ENCODE measurements around the gene SMG6. TPM values are rescaled to one million over a fixed set of nuclear protein-coding genes. Genes with fewer than 3 reads are reported as not detected.
A peak's percentile ranks its signal among the peaks of the same experiment; 100 is the strongest.

The SMG6 gene
- total and polyA plus RNA-seq, 2 donors (not counting 1 experiment from before 2014, with no cell fraction given): 10.6 to 35.5 TPM

GRCh38 chr17:2222301-2222700, 81.3 kb downstream of the SMG6 start:
- Histone ChIP-seq H4K20me1 (ENCODE audit: control insufficient read depth, insufficient read depth, low read length, poor library complexity, severe bottlenecking) (no peaks in the 10 kb centered on the region), H2AFZ (ENCODE audit: insufficient read depth, low read depth, low read length, poor library complexity, severe bottlenecking) (no peak overlapping the region), H3K4me2 (replicated peaks; ENCODE audit: low read depth, low read length, poor library complexity, severe bottlenecking) (no peak overlapping the region), H3K27me3 (replicated peaks in 1 of 4; ENCODE audit: control extremely low read depth in 1 of 4, control insufficient read depth in 3 of 4, insufficient read depth in 4 of 4, low read length in 3 of 4) (no peaks in the 10 kb centered on the region), H3K36me3 (replicated peaks in 1 of 2; ENCODE audit: control extremely low read depth in 1 of 2, control insufficient read depth in 1 of 2, extremely low read depth in 1 of 2, insufficient read depth in 2 of 2, low read length in 1 of 2) (peaks cover 4 to 6% of the 10 kb centered on the region in 2 experiments), H3K9ac (ENCODE audit: low read length) (no peak overlapping the region), H3K4me1 (ENCODE audit: control insufficient read depth in 2 of 2, insufficient read depth in 2 of 2, low read length in 2 of 2) (peaks cover 3 to 5% of the 10 kb centered on the region in 2 donors), H3K9me3 (ENCODE audit: control extremely low read depth in 1 of 3, control insufficient read depth in 2 of 3, insufficient read depth in 1 of 3, low read length in 2 of 3) (peaks cover 0 to 7% (median 0%) of the 10 kb centered on the region in 3 donors), H3K4me3 (ENCODE audit: control extremely low read depth in 1 of 5, extremely low read depth in 1 of 5, insufficient read depth in 1 of 5, low read depth in 2 of 5, low read length in 4 of 5) (no peak overlapping the region), H3K27ac (ENCODE audit: low read length in 2 of 2) (no peak overlapping the region), H3K79me2 (ENCODE audit: control insufficient read depth, insufficient read depth, low read length) (peaks cover 3% of the 10 kb centered on the region)
- TF ChIP-seq CTCF (IDR thresholded peaks at IDR 0.05) (no peak), EZH2 (IDR thresholded peaks at IDR 0.05; ENCODE audit: borderline replicate concordance, insufficient read depth, low read depth, low read length, poor library complexity, severe bottlenecking) (no peak)
- ATAC-seq (ENCODE audit: low read depth) (no peak), DNase-seq (no peak)
- intact Hi-C loops (cut with micrococcal nuclease): no loop called here
- H3K4me3 Mint-ChIP-seq: no peak overlapping the region
- H3K27me3 Mint-ChIP-seq: no peaks in the 10 kb centered on the region
- no peak overlapping the region for H3K27ac Mint-ChIP-seq
- peaks cover 19% of the 10 kb centered on the region for H3K4me1 Mint-ChIP-seq
- no peaks in the 10 kb centered on the region for H3K9me3 Mint-ChIP-seq (ENCODE audit: insufficient read depth)
- ChIA-PET POLR2A (interaction anchor here (0.6 kb wide), 1 partner anchor 498 kb away, joined by 4 read pairs; the partner anchor contains the start of gene WDR81), CTCF (interaction anchor here (0.9 to 3.0 kb wide), 2 partner anchors 23 to 168 kb away, joined by 4 to 19 read pairs; no protein-coding TSS in a partner anchor)
- WGBS (ENCODE audit: insufficient coverage): 80% methylated on average over 1 of the region's 5 CpGs

GRCh38 chr17:2218426-2218825, 85.2 kb downstream of the SMG6 start:
- Histone ChIP-seq H3K9me3 (ENCODE audit: control extremely low read depth in 1 of 3, control insufficient read depth in 2 of 3, insufficient read depth in 1 of 3, low read length in 2 of 3) (peaks cover 0 to 7% (median 0%) of the 10 kb centered on the region in 3 donors), H3K9ac (ENCODE audit: low read length) (no peak overlapping the region), H3K4me3 (ENCODE audit: control extremely low read depth in 1 of 5, extremely low read depth in 1 of 5, insufficient read depth in 1 of 5, low read depth in 2 of 5, low read length in 4 of 5) (no peak overlapping the region), H3K27me3 (replicated peaks in 1 of 4; ENCODE audit: control extremely low read depth in 1 of 4, control insufficient read depth in 3 of 4, insufficient read depth in 4 of 4, low read length in 3 of 4) (no peaks in the 10 kb centered on the region), H3K36me3 (replicated peaks in 1 of 2; ENCODE audit: control extremely low read depth in 1 of 2, control insufficient read depth in 1 of 2, extremely low read depth in 1 of 2, insufficient read depth in 2 of 2, low read length in 1 of 2) (peaks cover 1 to 6% of the 10 kb centered on the region in 2 experiments), H3K79me2 (ENCODE audit: control insufficient read depth, insufficient read depth, low read length) (peaks cover 9% of the 10 kb centered on the region), H3K4me1 (ENCODE audit: control insufficient read depth in 2 of 2, insufficient read depth in 2 of 2, low read length in 2 of 2) (peaks cover 20 to 26% of the 10 kb centered on the region in 2 donors), H4K20me1 (ENCODE audit: control insufficient read depth, insufficient read depth, low read length, poor library complexity, severe bottlenecking) (no peaks in the 10 kb centered on the region), H3K4me2 (replicated peaks; ENCODE audit: low read depth, low read length, poor library complexity, severe bottlenecking) (no peak overlapping the region), H2AFZ (ENCODE audit: insufficient read depth, low read depth, low read length, poor library complexity, severe bottlenecking) (no peak overlapping the region), H3K27ac (ENCODE audit: low read length in 2 of 2) (no peak overlapping the region)
- DNase-seq (no peak), ATAC-seq (ENCODE audit: low read depth) (no peak)
- H3K9me3 Mint-ChIP-seq (ENCODE audit: insufficient read depth): no peaks in the 10 kb centered on the region
- peak overlapping the region; percentile 70 for H3K27ac Mint-ChIP-seq
- 27% methylated on average over 6 of the region's 8 CpGs for WGBS (ENCODE audit: insufficient coverage)
- intact Hi-C loops (cut with micrococcal nuclease): no loop called here
- ChIA-PET CTCF (interaction anchor here (0.5 to 1.5 kb wide), 3 partner anchors 26 to 1715 kb away, joined by 4 to 6 read pairs (median 5); partner anchors contain the start of gene HIC1), POLR2A (interaction anchor here (0.6 kb wide), 1 partner anchor 70 kb away, joined by 4 read pairs; no protein-coding TSS in a partner anchor)
- H3K4me3 Mint-ChIP-seq: peak overlapping the region; percentile 44
- no peak for TF ChIP-seq EZH2 (IDR thresholded peaks at IDR 0.05; ENCODE audit: borderline replicate concordance, insufficient read depth, low read depth, low read length, poor library complexity, severe bottlenecking)
- H3K4me1 Mint-ChIP-seq: peaks cover 42% of the 10 kb centered on the region
- H3K27me3 Mint-ChIP-seq: no peaks in the 10 kb centered on the region

Data from B cell (primary cell).